NCI-H128 (cell line): ENCODE measurements around the gene CACNG7.

ENCODE experiments used
- DNase-seq: peaks from one replicate; lab custom pipeline; 2025; ENCODE audit not compliant: unreplicated experiment; lab: John Stamatoyannopoulos, UW

CACNG7 gene

DNA sequence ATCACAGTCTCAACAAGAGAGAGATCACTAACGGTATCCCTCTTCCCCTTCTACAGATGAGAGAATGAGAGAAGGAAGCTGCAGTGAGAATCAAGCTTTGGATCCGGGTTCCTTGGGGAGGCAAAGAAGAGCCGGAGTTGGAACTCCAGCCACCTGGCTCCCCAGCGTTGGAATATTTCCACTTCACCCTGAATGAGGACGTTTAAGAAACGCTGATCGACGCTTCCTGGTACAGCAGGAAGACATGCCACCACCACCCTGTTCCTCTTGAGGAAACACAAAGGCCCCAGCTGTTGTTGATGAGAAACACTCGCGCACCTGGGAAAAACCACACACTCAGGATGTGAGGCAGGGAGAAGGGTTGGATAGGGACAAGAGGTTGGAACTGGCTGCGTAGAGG, 42.4 kb downstream of the CACNG7 start:
- DNase-seq, result no peak

DNA sequence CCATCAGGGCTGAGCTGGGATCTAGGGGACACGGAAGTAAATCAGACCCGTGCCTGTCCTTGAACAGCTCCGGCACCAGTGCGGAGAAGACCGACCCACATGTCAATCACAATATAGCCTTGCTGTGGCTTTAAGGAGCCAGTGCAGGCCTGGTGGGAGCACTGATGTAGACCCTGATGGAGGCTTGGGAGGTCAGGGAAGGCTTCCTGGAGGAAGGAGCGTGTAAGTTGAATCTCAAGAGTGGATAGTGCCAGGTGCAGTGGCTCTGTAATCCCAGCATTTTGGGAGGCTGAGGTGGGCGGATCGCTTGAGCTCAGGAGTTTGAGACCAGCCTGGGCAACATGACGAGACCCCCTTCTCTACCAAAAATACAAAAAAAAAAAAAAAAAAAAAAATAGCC, 42.9 kb downstream of the CACNG7 start:
- no peak for DNase-seq

DNA sequence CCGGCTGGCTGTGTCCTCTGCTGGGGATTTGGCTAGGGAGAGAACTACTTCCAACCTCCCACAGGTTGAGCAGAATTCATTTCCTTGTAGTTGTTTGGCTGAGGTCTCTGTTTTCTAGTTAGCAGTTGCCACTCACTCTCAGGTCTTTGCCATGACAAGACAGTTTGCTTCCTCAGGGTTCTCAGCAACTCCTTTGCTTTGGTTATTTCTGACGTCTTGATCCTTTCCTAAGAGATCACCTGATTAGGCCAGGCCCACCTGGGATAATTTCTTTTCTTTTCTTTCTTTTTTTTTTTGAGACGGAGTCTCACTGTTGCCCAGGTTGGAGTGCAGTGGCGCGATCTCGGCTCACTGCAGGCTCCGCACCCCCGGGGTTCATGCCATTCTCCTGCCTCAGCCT, 44.3 kb downstream of the CACNG7 start:
- no peak for DNase-seq

DNA sequence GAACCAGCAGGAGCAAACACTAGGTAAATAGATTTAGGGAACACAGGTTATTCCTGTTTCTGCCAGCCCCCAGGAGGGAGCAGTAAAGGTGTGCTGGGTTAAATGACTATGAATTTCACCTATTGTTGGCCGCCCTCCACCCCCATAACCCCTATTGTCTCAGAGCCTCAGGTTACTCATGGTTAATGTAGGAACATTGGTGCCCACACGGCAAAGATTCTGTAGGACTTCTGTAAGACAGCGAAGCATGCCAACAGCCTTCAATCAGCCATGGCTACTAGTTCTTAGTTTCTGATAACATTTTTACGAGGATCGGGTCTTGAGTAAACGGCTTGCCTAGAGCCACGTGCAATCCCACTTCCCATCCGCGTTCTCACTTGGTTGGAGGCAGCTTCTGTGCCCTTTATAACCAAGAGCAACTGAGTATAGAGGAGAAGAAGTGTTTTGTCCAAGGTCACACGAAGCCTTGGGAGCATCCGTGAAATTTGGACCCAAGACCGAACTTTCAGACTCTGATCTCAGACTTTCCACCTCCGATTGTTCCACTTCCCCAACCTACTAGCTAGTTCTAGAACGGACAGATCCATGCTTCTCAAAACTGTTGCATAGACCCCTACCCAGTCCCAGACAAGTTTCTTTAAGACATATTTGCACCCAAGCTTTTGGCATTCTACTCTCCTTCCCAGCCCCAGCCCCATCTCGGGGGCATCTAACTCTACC, 48.5 kb downstream of the CACNG7 start:
- DNase-seq, result no peak

DNA sequence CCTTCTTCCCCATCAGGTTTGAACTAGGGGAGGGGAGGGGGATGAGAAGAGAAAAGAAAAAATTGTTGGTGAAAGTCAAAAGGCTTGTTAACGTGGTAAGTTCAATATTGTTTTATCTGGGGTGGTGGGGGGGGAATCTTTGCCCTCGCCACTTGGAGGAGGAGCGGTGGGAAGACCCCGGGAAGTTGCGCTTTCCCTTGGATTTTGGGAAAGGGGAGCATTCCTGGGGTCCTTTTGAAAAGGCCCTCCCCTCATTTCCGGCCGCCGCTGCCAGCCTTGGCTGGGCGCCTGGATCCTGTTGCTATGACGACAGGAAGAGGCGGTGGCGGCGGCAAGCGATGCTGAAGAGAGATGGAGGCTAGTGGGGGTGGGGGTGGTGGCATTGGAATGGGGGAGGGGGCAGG, 49.1 kb downstream of the CACNG7 start:
- DNase-seq, result no peak

DNA sequence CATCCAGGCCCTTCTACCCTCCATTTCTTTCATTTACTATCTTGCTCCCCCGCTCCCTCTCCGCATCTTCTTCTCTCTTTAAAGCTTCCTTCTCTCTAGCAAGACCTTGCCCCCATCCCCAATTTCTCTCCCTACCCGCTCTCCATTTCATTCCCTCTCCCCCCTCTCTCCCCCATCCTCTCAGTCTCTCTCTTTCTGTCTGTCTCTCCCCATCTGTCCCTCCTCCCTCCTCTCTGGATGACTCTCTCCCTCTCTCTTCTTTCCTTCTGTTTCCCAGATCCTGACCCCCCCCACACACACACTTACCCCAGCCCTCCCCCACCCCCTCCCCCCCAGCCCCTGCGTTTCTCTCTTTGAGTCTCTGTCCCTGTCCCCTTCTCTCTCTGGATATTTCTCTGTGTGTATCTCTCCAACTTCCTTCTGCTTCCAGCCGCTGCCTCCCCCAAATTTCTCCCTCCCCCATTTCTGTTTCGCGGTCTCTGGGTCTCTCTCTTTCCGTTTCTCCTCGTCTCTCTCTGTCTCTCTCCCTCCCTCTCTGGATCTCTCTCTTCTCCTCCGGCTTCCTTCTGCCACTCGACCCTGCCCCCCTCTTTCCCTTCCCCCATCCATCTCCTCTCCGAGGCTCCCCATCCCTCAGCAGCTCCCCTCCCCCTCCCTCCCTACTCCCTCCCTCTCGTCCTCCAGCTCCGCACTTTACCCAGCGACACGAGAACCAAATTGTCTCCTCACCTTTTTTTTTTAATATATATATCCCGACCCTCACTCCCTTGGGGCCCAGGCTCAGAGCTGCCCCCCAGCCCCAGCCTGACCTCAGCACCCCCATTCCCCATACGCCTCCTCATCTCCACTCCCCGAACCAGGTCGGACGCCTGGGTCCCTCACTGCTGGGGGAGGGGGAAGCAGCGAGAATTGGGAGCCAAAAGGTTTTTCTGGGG, 50.0 kb downstream of the CACNG7 start:
- DNase-seq, result no peak

DNA sequence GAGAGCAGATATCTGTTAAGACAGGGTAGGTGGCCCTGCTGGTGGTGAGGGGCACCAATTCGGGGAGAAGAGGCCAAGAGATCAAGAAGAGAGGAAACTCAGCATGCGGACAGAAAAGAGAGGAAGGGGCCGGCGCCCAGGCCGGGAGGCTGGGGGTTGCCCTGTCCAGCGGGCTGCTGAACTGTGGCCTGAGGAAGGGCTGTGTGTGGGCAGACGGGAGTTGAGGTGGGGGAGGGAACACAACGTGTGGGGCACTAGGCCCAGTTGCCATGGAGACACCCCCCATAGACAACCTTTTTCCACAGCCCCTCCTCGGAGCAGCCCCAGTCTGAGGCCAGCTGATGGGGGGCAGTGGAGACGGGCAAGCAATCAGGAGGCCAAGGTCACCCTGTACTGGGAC, 51.1 kb downstream of the CACNG7 start:
- DNase-seq, result no peak

DNA sequence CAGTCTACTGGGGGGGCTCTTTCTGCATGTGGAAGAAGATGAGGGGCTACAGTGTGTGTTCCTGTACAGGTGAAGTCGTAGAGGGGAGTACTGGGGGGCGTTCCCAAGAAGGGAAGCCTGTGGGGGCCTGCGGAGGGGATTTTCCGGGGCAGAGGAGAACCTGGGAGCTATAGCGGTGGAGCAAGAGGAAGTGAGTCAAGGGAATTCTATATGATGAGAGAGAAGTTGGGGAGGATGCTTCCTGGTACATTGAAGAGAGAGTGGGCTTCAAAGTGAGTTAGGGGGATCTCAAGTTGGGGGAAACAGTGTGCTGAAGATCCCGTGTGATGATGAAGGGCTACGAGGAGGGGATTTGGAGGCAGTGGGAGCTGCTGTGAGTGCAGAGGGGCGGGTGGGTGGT, 51.8 kb downstream of the CACNG7 start:
- no peak for DNase-seq

DNA sequence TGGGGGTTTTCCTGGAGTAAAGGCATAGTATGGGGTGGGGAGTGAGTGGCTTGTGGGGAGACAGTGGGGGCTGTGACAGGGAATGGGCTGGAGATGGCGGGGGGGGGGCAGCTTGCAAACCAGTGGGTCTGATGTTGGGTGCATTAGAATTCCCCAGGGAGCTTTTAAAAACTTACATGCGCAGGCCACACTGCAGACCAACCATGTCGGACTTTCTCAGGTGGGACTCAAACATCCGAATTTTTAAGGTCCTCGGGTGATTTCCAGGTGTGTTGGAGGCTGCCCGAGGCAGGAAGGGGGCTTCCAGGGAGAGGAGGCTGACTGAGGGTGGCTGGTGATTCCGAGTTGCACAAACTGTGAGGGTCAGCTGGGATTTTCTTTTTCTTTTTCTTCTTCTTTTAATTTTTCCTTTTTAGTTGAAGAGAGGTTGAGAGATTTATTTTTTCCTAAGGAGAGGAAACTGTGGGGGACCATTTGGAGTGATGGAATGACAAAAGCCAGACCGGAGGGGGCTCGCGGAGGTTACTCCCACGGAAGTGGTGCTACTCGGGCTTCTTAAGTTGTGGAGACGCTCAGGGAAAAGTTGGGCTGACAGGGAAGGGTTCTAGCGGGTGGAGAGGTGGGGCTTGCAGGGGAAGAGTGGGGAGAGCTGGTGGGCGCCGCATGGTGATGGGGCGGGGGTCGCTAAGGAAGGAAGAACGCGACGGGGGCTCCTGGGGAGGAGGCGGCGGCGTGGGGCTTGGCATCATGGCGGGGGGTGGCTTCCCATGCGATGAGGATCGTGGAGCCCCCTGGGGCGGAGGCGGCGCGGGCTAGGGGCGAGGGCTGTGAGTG, 52.7 kb downstream of the CACNG7 start:
- DNase-seq, result no peak

DNA sequence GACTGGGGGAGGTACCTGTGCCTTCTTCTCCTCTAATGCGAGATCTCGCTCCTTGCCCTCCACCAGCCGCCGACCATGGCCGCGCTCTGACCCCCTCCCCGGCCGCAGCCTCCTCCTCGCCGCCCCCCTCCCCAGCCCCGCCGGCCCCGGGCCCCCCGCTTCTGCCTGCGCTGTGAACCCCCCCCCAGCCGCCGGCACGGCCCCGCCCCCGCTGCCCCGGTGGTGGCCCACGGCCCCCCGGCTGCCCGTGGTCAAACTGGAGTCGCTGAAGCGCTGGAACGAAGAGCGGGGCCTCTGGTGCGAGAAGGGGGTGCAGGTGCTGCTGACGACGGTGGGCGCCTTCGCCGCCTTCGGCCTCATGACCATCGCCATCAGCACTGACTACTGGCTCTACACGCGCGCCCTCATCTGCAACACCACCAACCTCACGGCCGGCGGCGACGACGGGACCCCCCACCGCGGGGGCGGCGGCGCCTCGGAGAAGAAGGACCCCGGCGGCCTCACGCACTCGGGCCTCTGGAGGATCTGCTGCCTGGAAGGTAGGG, 53.9 kb downstream of the CACNG7 start, which contains the start of gene CACNG8:
CACNG8 (plus strand) TSS at position 51 of the 545 bp plus-strand sequence.
- DNase-seq, result no peak

DNA sequence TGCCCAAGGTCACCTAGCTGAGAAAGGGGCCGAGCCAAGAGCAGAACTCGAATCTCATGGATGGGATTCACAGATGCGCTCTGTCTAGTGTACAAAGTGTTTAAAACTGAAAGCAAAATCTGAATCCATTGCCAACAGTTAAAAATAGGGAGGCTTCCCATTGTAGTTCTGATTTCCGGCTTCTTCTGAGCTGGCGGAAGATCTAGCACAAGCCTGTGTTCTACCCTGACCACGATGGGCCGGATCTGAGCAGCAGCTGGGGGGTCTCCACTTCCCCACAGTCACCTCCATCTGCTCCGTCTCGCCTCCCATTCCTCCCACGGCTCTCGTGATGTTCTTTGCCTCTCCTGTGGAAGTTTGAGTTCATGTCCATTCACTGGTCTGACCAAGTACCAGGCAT, 56.0 kb downstream of the CACNG7 start:
- no peak for DNase-seq

DNA sequence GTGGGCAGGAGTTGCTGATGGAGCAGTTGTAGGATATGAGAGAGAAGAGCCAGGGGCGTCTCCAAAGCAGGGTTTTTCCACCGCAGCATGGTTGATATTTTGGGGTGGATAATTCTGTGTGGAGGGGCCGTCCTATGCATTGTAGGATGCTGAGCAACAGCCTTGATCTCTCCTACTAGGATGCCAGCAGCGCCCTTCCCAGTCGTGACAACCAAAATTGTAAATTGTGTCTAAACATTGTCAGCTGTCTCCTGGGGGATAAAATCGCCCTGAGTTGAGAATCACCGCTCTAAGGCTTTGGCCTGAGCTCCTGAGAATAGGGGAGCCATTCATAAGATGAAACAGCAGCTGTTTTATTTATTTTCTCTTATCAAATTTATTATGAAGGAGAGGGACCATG, 57.9 kb downstream of the CACNG7 start:
- no peak for DNase-seq

DNA sequence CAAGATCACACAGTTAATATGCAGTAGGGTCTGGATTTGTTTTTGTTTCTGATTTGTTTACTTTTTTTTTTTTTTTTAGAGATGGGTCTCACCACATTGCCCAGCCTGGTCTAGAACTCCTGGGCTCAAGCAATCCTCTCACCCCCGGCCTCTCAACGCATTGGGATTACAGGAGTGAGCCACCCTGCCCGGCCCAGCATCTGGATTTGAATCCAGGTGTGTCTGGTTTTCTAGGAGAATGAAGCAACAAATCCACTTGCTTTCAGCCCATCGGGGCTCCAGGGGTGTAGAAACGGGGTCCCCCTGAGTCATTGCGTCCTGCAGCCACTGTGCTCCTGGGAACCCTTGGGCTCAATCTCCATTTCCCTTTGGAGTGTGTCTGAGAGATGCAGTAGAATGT, 60.3 kb downstream of the CACNG7 start:
- DNase-seq, result no peak

DNA sequence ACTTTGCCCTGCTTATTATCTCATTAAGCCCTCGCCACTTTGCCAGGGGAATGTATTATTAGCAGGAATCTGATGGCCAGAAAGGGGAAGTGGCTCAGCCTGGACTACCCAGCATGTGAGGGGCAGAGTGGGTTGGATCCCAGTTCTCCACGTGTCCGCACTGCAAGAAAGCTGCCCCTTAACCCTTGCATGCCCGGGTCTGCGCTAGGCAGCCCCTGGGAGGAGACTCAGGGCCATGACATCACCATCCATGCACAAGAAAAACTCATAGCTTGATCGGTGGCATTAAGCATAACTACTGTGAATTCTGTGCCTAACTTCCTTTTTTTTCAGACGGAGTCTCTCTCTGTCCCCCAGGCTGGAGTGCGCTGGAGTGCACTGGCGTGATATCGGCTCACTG, 62.6 kb downstream of the CACNG7 start:
- no peak for DNase-seq

DNA sequence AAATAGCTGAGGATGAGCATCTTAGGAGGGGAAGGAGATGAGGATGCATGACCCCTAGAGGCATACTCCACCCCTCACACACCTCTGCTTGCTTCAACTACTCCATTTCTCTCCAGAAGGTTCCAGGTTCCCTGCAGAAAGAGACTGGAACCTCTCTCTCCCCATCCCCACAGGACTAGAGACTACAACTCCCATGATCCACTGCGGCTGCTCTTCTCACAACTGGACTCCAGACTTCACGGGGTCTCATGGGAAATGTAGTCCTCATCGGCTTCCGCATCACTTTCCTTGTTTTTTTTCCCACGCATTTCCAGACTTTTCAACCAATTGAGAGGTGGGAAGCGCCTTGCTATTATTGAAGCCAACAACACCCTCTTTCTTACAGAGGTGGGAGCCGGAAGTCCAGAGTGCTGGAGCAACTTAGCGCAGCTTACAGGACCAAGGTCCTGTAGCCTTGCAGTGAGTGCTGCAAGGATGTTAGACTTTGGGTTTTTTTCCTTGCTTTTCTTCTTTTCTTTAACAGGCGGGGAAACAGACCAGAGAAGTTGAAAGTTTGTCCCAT, 68.4 kb downstream of the CACNG7 start:
- DNase-seq, result peak; percentile 22

DNA sequence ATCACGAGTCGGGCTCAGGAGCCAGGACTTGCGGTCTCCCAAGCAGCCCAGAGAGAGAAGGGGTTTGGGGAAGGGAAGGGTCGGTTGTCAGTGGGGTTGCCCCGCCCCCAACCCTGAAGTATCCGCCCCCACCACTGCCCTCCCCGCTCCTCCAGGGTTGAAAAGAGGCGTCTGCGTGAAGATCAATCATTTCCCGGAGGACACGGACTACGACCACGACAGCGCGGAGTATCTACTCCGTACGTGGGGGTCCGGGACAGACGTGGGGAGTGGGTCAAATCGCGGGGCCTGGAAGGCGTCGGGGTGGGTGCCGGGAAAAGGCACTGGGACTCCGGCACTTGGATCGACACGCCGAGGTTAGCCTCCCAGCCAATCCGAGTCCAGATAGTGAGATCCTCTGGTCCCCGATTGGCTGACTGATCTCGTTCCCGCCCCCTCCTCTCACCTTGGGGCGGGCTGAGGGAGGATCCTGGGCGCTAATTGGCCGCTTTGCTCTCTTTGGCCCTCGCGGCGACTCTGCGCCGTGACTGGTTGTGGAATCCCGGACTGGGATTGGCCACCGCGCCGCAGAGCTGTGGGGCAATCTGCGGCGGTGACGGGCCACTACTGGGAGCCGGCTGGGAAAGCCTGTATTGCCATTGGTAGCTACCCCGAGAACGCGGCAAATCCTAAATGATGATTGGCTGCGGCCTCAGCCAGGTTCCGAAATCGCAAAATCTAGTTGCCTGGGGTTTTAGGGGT, 69.1 kb downstream of the CACNG7 start:
- no peak for DNase-seq

DNA sequence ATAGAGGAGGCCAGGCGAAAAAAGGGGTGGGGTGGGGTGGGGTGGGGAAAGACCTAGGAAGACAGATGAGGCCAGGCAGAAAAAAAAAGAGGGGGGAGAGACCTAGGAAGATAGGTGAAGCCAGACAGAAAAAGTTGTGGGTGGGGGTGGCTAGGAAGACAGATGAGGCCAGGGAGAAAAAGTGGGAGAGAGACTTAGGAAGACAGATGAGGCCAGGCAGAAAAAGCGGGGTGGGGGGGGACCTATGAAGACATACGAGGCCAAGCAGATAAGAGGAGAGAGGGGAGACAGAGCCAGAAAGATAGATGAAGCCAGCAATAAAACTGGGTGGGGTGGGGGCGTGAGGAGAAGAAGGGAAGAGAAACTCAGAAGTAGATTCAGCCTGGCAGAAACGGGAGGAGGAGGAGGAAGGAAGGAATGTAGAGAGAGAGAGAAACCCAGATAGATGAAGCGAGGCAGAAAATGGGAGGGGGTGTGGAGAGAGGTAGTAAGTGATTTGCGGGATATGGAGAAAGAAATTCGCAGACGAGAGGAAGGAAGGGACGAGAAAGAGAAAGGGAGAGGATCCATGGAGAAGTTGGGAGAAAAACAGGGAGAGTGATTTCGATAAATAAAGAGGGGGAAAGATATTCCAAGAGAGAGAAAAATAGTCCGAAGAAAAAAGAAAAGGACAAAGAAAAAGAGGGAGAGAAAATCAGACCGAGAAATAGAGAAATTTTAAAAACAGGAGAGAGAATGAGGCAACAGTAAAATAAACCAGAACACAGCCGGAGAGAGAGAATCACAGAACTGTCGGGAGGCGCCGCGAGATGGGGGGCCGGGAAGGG, 70.1 kb downstream of the CACNG7 start:
- no peak for DNase-seq

DNA sequence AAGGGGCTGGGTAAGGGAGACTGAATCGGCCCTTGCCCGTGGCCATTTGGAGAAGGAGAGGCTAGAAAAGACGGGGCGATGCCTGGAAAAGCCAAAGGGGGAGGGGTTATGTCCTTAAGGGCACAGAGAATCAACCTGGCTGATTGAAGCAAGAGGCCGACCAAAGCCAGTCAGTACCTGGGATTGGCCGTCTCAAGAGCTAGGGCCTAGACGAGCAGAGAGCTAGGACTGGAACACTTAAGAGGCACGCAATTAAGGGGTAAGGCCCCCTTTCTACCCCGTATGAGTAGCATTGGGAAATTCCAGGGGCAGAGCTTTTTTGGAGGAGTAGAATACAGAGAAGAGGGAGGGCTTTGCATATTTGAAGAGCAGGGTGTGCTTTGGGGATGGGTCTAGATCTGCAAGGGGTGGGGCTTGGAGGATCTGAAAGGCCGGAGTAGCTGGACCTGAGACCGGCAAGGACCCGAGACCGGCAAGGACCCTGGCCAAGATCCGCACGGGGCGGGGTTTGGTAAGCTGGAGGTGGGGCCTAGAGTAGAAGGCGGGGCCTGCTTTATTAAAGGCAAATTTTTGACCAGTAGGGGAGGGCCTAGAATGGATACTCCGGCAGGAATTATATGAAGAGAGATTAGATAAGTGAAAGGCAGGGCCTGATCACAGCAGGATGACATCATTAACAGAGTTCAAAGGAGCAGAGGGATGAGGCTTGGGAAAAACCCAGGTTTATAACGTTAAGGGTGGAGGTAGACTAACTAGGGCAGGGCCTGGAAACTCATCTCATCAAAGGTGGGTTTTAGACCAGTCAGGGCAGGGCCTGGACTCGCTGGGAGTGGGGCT, 71.7 kb downstream of the CACNG7 start:
- no peak for DNase-seq
